Activated CD8-positive, alpha-beta T cell treated with anti-CD3 and anti-CD28 coated beads, Interleukin-2, amount 10 ng/mL, durations not matched to agents 7 days and 5 days (primary cell): ENCODE results near the gene SYNPO. TPM values are rescaled to one million over a fixed set of nuclear protein-coding genes. Genes with fewer than 3 reads are reported as not detected.

Experiments used
- ATAC-seq: fragments of 150-1000 bp; cut with Tn5 transposase; one replicate; pipeline ENCODE4 v1.10.0; 2021; ENCODE audit warnings: moderate library complexity
- CTCF ChIA-PET: fragments of 350-600 bp; sonication (Branson Sonifier 250); formaldehyde crosslinking; loops from one replicate; lab custom pipeline; 2021; ENCODE audit warnings: antibody characterized with exemption; lab: Charles Lee
- POLR2A ChIA-PET: fragments of 350-600 bp; sonication (Branson Sonifier 250); formaldehyde crosslinking; loops from one replicate; lab custom pipeline; 2021; ENCODE audit warnings: antibody characterized with exemption; lab: Charles Lee
- DNase-seq: peaks from one replicate; pipeline ENCODE4 v3.0.0-alpha.2; 2020
- H3K27ac Mint-ChIP-seq: one replicate; pipeline ENCODE4 v1.8.0; 2021; ENCODE audit warnings: mild to moderate bottlenecking, mixed read lengths
- H3K27me3 Mint-ChIP-seq: one replicate; pipeline ENCODE4 v1.8.0; 2021; ENCODE audit warnings: low read depth, mixed read lengths
- H3K36me3 Mint-ChIP-seq: one replicate; pipeline ENCODE4 v1.8.0; 2021; ENCODE audit warnings: low read depth, mixed read lengths
- H3K4me1 Mint-ChIP-seq: one replicate; pipeline ENCODE4 v1.8.0; 2021; ENCODE audit warnings: low read depth, mixed read lengths
- H3K4me3 Mint-ChIP-seq: one replicate; pipeline ENCODE4 v1.8.0; 2021; ENCODE audit warnings: mild to moderate bottlenecking, mixed read lengths
- H3K9me3 Mint-ChIP-seq: one replicate; pipeline ENCODE4 v1.8.0; 2022; ENCODE audit warnings: mixed read lengths; ENCODE audit not compliant: insufficient read depth
- total RNA-seq, 2 experiments: library from RNA; stranded (reverse); gene quantifications; one replicate each; pipeline ENCODE4 v1.2.3, GENCODE V29; 2021

The SYNPO gene
- total RNA-seq, 2 experiments from 2014 or later, result 0.10 TPM; not detected in 1

- Mint-ChIP-seq H3K4me1 (peaks cover 2% of the 10 kb centered on the region), H3K27me3 (no peaks in the 10 kb centered on the region), H3K4me3 (no peak overlapping the region), H3K36me3 (peaks cover 25% of the 10 kb centered on the region), H3K9me3 (no peaks in the 10 kb centered on the region), H3K27ac (no peak overlapping the region)
- DNase-seq, result no peak
- ATAC-seq, result no peak
- ChIA-PET CTCF (interaction anchor here (0.6 to 5.8 kb wide), 30 partner anchors 8 to 465 kb away, joined by 3 to 107 read pairs (median 5); partner anchors contain the start of genes DCTN4, IRGM, SMIM3 and TNIP1), POLR2A (interaction anchor here (0.6 to 2.8 kb wide), 20 partner anchors 9 to 534 kb away, joined by 3 to 42 read pairs (median 6); partner anchors contain the start of genes CD74, DCTN4, IRGM and SMIM3)
Measured at GRCh38 chr5:150700246-150700593, 59.8 kb downstream of the SYNPO start.

GRCh38 chr5:150700594-150701377 is 60.3 kb downstream of the SYNPO start, which contains the start of gene RBM22:
Gene RBM22 (minus strand): TSS chr5:150701062. CDS start chr5:150700985, 77 bp downstream.
- H3K27me3 Mint-ChIP-seq, result no peaks in the 10 kb centered on the region

GRCh38 chr5:150703762-150704161 is 63.3 kb downstream of the SYNPO start:
- POLR2A ChIA-PET, result interaction anchor here (0.9 kb wide), 1 partner anchor 76 kb away, joined by 3 read pairs; no protein-coding TSS in a partner anchor
- no peak for ATAC-seq

More at GRCh38 chr5:150700594-150701377, 60.3 kb downstream of the SYNPO start, which contains the start of gene RBM22:
- H3K4me3 Mint-ChIP-seq, result no peak within 1 kb of the TSS
- CTCF ChIA-PET, result interaction anchor here (0.5 to 5.8 kb wide), 38 partner anchors 8 to 1362 kb away, joined by 3 to 107 read pairs (median 4); partner anchors contain the start of genes DCTN4, IRGM, SMIM3 and TNIP1
- peaks cover 2% of the 10 kb centered on the region for H3K4me1 Mint-ChIP-seq
- DNase-seq (peak; percentile 95), ATAC-seq (peak; percentile 96)
- no peaks in the 10 kb centered on the region for H3K9me3 Mint-ChIP-seq
- peaks cover 21% of the 10 kb centered on the region for H3K36me3 Mint-ChIP-seq
- no peak within 1 kb of the TSS for H3K27ac Mint-ChIP-seq
- POLR2A ChIA-PET, result interaction anchor here (0.5 to 2.8 kb wide), 27 partner anchors 9 to 533 kb away, joined by 3 to 42 read pairs (median 3); partner anchors contain the start of genes CD74, DCTN4, IRGM and SMIM3

GRCh38 chr5:150706776-150707390 is 66.4 kb downstream of the SYNPO start:
- Mint-ChIP-seq H3K9me3 (no peaks in the 10 kb centered on the region), H3K27ac (no peak overlapping the region), H3K4me3 (no peak overlapping the region), H3K27me3 (no peaks in the 10 kb centered on the region), H3K4me1 (peaks cover 2% of the 10 kb centered on the region), H3K36me3 (peaks cover 30% of the 10 kb centered on the region)
- ChIA-PET POLR2A (no interaction called here), CTCF (no interaction called here)
- DNase-seq, result no peak
- ATAC-seq, result no peak

More at GRCh38 chr5:150703762-150704161, 63.3 kb downstream of the SYNPO start:
- H3K4me1 Mint-ChIP-seq, result peaks cover 2% of the 10 kb centered on the region
- no peak for DNase-seq
- CTCF ChIA-PET, result interaction anchor here (1.1 to 2.7 kb wide), 4 partner anchors 15 to 143 kb away, joined by 3 to 17 read pairs (median 6); partner anchors contain the start of genes IRGM and SMIM3
- H3K4me3 Mint-ChIP-seq, result no peak overlapping the region
- H3K27ac Mint-ChIP-seq, result no peak overlapping the region
- no peaks in the 10 kb centered on the region for H3K9me3 Mint-ChIP-seq
- no peaks in the 10 kb centered on the region for H3K27me3 Mint-ChIP-seq
- peaks cover 15% of the 10 kb centered on the region for H3K36me3 Mint-ChIP-seq

Other genes starting within 250 kb of the SYNPO start
- gene CD74, start 227.8 kb upstream of the SYNPO start, total RNA-seq, result 100 to 1,000 TPM; 395 to 407 TPM
- 1,000 to 10,000 TPM; 2,046 to 2,123 TPM for gene RPS14, start 190.9 kb upstream of the SYNPO start, total RNA-seq
- under 1 TPM; 0.63 TPM for gene NDST1, start 132.5 kb upstream of the SYNPO start, total RNA-seq
- gene MYOZ3, start 20.6 kb downstream of the SYNPO start, total RNA-seq, result not detected
- gene RBM22, start 60.4 kb downstream of the SYNPO start, total RNA-seq, result 10 to 100 TPM; 64.0 to 65.2 TPM
- 10 to 100 TPM; 35.0 to 35.4 TPM for gene DCTN4, start 118.4 kb downstream of the SYNPO start, total RNA-seq
- 10 to 100 TPM; 16.4 to 16.7 TPM for gene SMIM3, start 138.1 kb downstream of the SYNPO start, total RNA-seq
- gene IRGM, start 205.9 kb downstream of the SYNPO start, total RNA-seq, result 1 to 10 TPM; 3.0 to 4.1 TPM